ENCODE measurements around the gene SLC17A5.
"Not testable (repeated sequence)": the region's sequence is repeated elsewhere in the genome, so short reads cannot be mapped to it uniquely, and the experiment has no call there.

The SLC17A5 gene

GRCh38 chr6:73653571-73654424, at the start of gene SLC17A5:
TSS of gene SLC17A5 (minus strand) at chr6:73653992. CDS start at chr6:73653886, 106 bp downstream.
- DNase-seq = peak; percentile 96

GRCh38 chr6:73703466-73703865, 49.7 kb upstream of the SLC17A5 start:
- no peak for DNase-seq

GRCh38 chr6:73702444-73702843, 48.7 kb upstream of the SLC17A5 start:
- DNase-seq = no peak

- DNase-seq = no peak
Measured at GRCh38 chr6:73699676-73700459, 46.1 kb upstream of the SLC17A5 start.

- peak in 1 of 2 experiments; percentile 34 for DNase-seq
Measured at GRCh38 chr6:73696966-73697655, 43.3 kb upstream of the SLC17A5 start.

GRCh38 chr6:73695619-73696421, 42.0 kb upstream of the SLC17A5 start, which contains the start of gene CD109:
TSS of gene CD109 (plus strand) at chr6:73696203. CDS start at chr6:73696216, 13 bp downstream.
- DNase-seq = peak; percentile 82 to 83

GRCh38 chr6:73694711-73695411, 41.1 kb upstream of the SLC17A5 start:
- peak; percentile 42 to 54 for DNase-seq

GRCh38 chr6:73691512-73691911, 37.7 kb upstream of the SLC17A5 start:
- no peak for DNase-seq

GRCh38 chr6:73690056-73690455, 36.3 kb upstream of the SLC17A5 start:
- DNase-seq = no peak

GRCh38 chr6:73688351-73688750, 34.6 kb upstream of the SLC17A5 start:
- DNase-seq = no peak

GRCh38 chr6:73683574-73683973, 29.8 kb upstream of the SLC17A5 start:
- not testable (repeated sequence) for DNase-seq

GRCh38 chr6:73680289-73680918, 26.6 kb upstream of the SLC17A5 start:
- no peak for DNase-seq

- not testable (repeated sequence) for DNase-seq
Measured at GRCh38 chr6:73679846-73680245, 26.1 kb upstream of the SLC17A5 start.

GRCh38 chr6:73679009-73679408, 25.2 kb upstream of the SLC17A5 start:
- no peak for DNase-seq

GRCh38 chr6:73675466-73676098, 21.8 kb upstream of the SLC17A5 start:
- DNase-seq = peak; percentile 80 to 85

- DNase-seq = no peak
Measured at GRCh38 chr6:73671911-73672685, 18.3 kb upstream of the SLC17A5 start.

GRCh38 chr6:73669005-73669404, 15.2 kb upstream of the SLC17A5 start:
- DNase-seq = no peak

GRCh38 chr6:73667798-73668197, 14.0 kb upstream of the SLC17A5 start:
- DNase-seq = no peak

GRCh38 chr6:73666393-73666792, 12.6 kb upstream of the SLC17A5 start:
- no peak for DNase-seq

Data from activated T-cell treated with anti-CD3 and anti-CD28 coated beads, Interleukin-2, amount 50 U/mL, for 48 hours (primary cell).